ENCODE results near the gene CLCN5.

- TF ChIP-seq POLR2AphosphoS5 (IDR thresholded peaks at IDR 0.05; ENCODE audit: low read depth, low read length), result no peak
- TF ChIP-seq MAFG (CRISPR knock-in tag; IDR thresholded peaks at IDR 0.05), result no peak
- TF ChIP-seq GTF2F1 (IDR thresholded peaks at IDR 0.05; ENCODE audit: low read length), result no peak
- TF ChIP-seq HIVEP1 (CRISPR knock-in tag; IDR thresholded peaks at IDR 0.05), result no peak
- TF ChIP-seq JUN (CRISPR knock-in tag; IDR thresholded peaks at IDR 0.05), result no peak
Measured at GRCh38 chrX:50036426-50036825, 114.0 kb downstream of the CLCN5 start.
